GM19025 (cell line): ENCODE data around the gene DAP.
"Not testable (repeated sequence)": the region's sequence is repeated elsewhere in the genome, so short reads cannot be mapped to it uniquely, and the experiment has no call there.

Experiments
- ATAC-seq: cut with Tn5 transposase; IDR thresholded peaks from one replicate; pipeline ENCODE4 v1.9.1; 2021; ENCODE audit warnings: mild to moderate bottlenecking, low read depth, moderate library complexity; ENCODE audit not compliant: unreplicated experiment

Gene DAP

GRCh38 chr5:10761185-10761932 is at the start of gene DAP:
Gene DAP (minus strand): TSS chr5:10761234. CDS start chr5:10761068, 166 bp downstream.
- peak; percentile 69 for ATAC-seq

DNA sequence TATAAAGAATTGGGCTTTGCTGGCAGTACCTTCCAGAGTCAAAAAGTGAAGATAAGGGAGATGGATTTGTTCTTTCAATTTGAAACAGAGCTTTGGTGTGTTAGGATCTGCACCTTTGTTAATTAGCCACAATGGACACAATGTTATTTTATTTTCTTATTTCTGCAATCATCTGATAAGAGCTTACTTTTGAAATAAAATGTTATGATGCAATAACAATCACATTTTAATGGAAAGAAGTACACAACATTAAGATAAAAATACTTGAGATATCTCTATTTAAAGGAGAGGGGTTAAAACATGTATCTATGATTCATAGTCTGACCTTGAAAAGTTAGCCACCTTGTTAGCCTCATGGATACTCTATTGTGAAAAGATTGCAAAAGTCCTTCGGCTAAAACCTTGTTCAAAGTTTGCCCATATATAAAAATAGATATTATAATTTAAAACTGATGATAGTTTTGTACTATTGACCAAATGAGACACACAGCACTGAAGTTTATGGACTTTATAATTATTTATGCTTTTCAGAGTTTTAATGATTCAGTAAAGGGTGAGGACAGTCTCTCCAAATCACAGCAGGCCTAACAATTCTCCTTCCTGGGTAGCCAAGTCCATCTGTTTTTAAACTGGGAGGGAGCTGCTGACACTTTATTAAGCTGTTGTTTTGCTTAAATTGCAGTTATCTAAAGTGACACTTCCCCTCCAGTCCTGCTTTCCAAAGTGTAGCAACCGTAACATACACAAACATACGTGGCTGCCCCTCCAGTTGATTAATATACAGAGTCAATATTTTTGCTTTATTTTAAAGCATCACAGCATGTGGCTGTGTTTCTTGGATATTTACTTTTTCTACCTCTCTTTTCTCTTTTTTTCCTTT is 47.6 kb upstream of the DAP start:
- no peak for ATAC-seq

DNA sequence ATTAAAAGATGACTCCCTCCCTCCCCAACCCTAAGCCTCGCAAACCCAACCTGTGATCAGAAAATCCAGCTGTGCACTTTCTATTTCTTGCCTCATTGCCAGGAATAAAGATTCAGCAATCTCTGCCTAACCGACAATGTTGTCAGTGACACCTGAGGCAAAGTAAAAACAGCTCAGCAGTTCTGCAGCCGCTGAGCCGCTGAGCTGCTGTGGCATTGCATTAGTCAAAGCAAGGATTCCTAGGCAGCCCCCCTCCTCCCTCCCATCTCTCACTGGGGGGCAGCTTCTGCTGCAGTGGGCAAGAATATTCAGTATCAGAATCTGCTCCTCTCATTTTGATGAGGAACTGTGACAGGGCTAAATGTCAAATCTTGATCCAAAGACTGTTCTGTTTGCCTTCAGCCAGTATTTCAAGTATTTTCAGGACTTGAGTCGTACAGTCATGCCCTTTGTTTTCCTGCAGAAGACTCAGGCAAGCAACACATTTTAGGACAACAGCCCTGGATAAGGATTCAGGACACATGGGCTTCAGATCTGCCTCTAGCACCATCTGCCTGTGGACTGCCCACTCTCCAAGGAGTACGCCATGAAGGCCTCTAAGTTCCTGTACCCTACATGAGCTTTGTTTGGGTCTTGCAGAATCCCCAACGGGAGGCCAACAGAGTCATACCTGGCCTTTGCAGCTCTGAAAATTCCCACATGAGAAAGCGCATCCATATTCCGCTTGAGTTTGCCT is 41.1 kb upstream of the DAP start:
- ATAC-seq: no peak

DNA sequence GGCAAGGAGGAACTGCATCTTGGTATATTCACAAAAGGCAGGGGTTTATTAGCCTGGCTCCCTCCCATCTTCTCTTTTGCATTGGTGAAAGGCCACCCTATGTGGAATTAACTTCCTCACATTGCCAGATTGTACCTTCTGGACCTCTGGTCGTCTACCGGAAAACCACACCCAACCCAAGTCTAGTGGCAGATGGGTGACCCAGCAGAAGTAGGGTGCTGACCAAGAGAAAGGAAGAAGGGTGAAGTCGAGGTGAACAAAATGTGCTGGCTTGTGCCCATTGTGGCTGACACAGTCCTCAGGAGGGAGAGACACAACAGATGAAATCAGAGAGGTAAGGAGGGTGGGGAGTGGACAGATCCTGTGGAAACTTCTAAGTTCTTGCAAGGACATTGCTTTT is 39.8 kb upstream of the DAP start:
- no peak for ATAC-seq

- ATAC-seq: no peak
Observed at GRCh38 chr5:10797261-10797660, 36.2 kb upstream of the DAP start.

DNA sequence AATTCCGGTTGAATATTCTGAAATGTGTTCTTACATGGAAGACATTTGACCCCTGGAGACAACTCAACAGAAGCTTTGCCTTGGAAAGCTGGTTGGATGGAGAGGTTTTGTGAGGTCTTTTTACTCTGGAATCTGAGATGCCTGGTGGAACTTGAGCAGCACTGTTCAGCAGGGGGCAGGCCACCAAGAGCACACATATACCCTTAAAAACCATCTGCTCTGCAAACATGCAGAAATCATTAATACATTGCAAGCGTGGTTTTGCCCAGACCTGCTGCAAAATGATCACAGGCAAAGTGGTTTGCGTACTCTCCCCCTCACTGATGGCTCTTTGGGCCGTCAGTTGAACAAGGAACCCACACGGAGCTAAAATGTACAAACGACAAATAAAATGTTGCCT is 32.8 kb upstream of the DAP start:
- ATAC-seq: no peak

DNA sequence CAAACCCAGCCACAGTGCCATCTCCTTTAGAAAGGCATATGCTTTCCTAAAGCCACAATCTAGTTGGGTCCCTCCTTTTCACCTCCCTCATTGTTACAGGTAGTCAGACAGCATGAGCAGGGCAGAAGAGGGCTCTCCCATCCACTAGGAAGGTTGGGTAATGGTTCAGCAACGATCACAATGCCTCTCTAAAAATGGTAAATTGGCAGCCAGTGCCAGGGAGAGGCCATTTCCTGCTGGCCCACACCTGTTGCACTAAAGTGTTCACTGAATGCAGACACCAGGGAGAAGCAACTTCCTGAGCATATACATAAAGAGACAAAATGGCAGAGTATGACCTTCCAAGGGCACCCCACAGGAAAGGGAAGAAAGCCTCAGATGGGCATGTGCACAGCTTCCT is 31.3 kb upstream of the DAP start:
- no peak for ATAC-seq

DNA sequence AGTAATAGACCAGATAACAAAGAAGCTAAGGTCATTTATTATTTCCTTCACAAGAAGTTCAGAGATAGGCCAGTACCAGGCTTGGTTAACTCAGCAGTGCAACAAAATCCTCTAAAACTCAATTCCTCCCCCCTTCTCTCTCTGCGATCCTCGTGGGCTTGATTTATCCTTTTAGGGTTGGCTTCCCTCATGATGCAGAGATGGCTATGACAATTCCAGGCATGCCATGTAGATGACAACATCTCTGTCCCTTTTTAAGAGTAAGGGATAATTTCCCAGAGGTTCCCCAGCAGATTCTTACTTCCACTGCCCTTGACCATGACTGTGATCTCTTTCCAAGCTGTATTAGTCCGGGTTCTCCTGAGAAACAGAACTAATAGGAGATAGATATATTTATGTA is 28.7 kb upstream of the DAP start:
- ATAC-seq: no peak

- no peak for ATAC-seq
Observed at GRCh38 chr5:10789021-10789420, 28.0 kb upstream of the DAP start.

DNA sequence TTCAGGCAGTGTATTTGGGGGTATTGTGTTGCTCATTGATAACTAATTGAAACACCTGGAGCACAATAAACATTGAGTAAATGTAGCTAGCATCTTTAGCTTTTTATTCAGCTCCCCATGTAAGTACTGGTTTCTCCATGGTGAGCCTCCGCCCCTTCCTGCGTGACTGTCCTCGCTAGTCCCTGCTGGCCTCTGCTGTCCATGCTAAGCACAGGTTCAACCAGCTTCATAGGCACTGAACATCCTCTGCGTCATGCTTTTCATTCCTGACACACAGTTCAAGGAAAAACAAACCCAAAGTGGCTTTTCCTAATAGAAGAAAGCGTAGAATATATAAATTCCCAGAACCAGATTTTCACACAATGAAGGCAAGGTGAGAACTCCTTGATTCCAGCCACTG is 27.3 kb upstream of the DAP start:
- ATAC-seq: no peak

GRCh38 chr5:10786835-10787234 is 25.8 kb upstream of the DAP start:
- no peak for ATAC-seq

DNA sequence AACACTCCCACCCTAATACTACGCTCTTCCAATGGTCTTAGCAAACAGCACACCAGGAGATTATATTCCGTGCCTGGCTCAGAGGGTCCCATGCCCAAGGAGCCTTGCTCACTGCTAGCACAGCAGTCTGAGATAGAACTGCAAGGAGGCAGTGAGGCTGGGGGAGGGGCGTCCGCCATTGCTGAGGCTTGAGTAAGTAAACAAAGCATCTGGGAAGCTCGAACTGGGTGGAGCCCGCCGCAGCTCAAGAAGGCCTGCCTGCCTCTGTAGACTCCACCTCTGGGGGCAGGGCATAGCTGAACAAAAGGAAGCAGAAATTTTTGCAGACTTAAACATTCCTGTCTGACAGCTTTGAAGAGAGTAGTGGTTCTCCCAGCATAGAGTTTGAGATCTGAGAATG is 19.2 kb upstream of the DAP start:
- ATAC-seq: not testable (repeated sequence)

DNA sequence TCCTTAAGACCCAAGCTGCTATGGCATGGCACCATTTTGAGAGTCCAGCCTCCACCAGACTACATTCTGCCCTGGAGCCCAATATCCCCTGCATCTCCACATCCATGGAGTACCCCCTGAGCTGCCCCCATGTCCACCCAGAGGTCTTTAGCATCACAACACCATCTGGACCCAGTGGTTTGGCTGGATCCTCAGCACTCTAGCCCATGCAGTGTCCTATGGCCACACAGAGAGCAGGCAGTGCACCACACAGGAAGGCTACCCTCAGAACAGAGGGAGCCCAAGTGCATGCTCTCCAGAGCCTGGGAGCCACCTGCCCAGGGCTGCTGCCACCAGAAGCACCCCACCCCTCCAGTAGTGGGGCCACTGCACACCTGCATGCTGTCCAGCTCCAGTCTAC is 18.6 kb upstream of the DAP start:
- ATAC-seq: no peak

DNA sequence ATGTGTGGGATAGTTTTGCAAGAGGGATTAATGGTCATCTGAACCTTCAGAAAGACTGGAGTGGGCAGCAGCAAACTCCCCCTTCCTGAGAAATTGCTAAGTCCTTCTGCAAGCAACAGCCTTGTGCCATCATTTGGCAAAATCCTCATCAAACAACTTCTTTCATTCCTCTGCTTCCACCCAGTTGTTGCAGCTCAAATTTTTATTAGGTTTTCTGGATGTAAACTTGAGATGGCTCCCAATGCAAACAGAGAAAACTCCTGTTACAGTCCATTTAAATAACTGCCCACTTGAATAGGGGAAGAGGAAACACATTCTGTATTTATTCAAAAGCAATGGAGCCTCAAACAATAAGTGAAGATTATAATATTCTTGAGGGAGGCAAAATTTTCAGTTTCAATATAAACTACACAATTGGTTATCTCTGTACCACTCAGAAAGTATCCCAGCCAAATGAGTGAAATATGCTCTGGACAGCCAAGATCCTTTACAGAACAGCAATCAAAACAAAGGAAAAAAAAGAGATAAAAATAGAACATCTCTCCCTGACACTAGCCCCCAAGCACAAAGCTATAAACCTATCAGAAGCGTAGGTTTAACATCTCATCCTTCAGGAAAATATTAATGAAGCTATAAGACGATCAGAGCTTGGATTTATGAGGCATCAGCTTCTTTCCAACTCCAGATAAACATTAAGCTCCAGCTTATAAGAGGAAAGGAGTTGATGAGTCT is 17.3 kb upstream of the DAP start:
- no peak for ATAC-seq

- no peak for ATAC-seq
Observed at GRCh38 chr5:10775646-10776045, 14.6 kb upstream of the DAP start.

DNA sequence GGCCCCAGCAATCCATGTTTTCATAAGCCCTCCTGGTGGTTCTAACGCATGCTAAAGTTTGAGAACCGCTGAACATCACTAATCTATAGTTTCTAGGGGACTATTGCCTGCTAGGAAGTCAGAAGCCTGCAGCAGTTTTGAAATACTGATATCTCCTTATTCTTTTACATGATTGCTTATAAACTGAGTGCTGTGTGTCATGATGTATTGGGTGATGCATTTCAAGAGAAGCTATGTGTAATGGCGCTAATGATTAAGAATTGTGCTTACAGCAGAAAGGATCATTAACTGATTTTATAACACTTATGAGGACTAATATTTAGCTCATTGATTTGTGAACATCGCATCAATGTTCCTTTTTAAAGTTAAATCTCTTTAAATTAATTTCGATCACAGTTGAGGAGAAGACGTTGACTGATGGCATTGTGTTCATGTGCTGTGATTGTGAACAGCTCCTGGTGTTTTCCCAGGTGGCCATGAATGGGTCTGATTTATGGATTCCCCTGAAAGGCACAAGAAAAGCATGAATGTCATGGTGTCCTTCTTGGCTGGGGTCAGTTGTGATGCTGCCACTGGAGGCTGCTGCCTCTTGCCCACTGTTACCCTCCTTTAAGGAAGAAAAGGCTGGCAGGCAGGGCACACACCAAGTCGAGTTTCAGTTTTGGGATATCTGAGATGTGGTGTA is 12.0 kb upstream of the DAP start:
- ATAC-seq: no peak

- ATAC-seq: no peak
Observed at GRCh38 chr5:10768328-10768899, 7.4 kb upstream of the DAP start.

DNA sequence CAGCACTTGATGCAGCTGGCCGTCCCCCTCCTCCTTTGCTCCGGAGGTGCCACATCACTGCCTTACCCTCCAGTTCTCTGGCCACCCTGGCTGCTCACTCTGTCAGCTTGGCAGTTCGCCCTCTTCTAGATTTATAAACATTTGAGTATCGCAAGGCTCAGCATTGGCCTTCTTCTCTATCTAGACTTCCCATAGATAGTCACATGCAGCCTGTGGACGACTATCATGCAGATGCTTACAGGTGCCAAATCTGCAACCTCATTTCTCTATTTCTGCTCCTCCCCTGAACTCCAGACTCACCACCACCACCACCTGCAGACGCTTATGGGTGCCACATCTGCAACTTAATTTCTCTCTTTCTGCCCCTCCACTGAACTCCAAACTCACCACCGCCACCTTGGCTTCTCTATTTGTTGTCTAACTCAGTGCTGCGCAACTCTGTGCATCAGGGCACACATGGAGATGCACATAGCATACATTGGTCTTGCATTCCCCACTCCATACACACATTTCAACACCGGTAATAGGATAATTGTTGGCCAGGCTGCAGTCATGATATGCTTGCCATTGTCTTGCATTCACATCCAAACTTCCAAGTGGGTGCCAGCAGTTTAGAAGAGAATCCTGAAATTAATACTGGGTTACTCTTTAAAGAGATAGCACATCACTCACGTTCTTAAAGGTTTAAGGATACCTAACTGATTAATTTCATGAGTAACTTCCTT is 1.9 kb upstream of the DAP start:
- ATAC-seq: no peak
